NCI-H1694 treated with DMSO at 0.1 percent for 48 hours (cell line): Measurements from ENCODE around the gene STUM.
"Not testable (repeated sequence)": the region's sequence is repeated elsewhere in the genome, so short reads cannot be mapped to it uniquely, and the experiment has no call there.

Experiments
- DNase-seq: peaks from one replicate; lab custom pipeline; 2025; lab: John Stamatoyannopoulos, UW

STUM gene

GRCh38 chr1:226581650-226582330 is 33.2 kb downstream of the STUM start:
- no peak for DNase-seq

- DNase-seq, result no peak
Observed at GRCh38 chr1:226582966-226583365, 34.4 kb downstream of the STUM start.

GRCh38 chr1:226584164-226584563 is 35.6 kb downstream of the STUM start:
- DNase-seq, result no peak

- DNase-seq, result no peak
Observed at GRCh38 chr1:226586116-226586515, 37.6 kb downstream of the STUM start.

GRCh38 chr1:226586650-226587422 is 38.3 kb downstream of the STUM start:
- no peak for DNase-seq

- DNase-seq, result no peak
Observed at GRCh38 chr1:226588484-226588883, 39.9 kb downstream of the STUM start.

- DNase-seq, result no peak
Observed at GRCh38 chr1:226589008-226589733, 40.6 kb downstream of the STUM start.

- DNase-seq, result no peak
Observed at GRCh38 chr1:226590614-226591013, 42.0 kb downstream of the STUM start.

- DNase-seq, result no peak
Observed at GRCh38 chr1:226593541-226593940, 45.0 kb downstream of the STUM start.

- no peak for DNase-seq
Observed at GRCh38 chr1:226596531-226597165, 48.1 kb downstream of the STUM start.

GRCh38 chr1:226597616-226598454 is 49.3 kb downstream of the STUM start:
- DNase-seq, result no peak

GRCh38 chr1:226598455-226598849 is 49.9 kb downstream of the STUM start:
- no peak for DNase-seq

GRCh38 chr1:226598955-226599354 is 50.4 kb downstream of the STUM start:
- DNase-seq, result not testable (repeated sequence)

GRCh38 chr1:226599636-226600238 is 51.2 kb downstream of the STUM start:
- DNase-seq, result no peak

GRCh38 chr1:226600254-226600653 is 51.7 kb downstream of the STUM start:
- no peak for DNase-seq

- no peak for DNase-seq
Observed at GRCh38 chr1:226601456-226601855, 52.9 kb downstream of the STUM start.

- DNase-seq, result no peak
Observed at GRCh38 chr1:226602186-226603021, 53.8 kb downstream of the STUM start.

GRCh38 chr1:226603022-226603857 is 54.7 kb downstream of the STUM start:
- DNase-seq, result peak; percentile 87

- DNase-seq, result no peak
Observed at GRCh38 chr1:226603858-226604559, 55.4 kb downstream of the STUM start.
